CD1c-positive myeloid dendritic cell (primary cell): Measurements from ENCODE around the gene INPPL1.
"Not testable (repeated sequence)": the region's sequence is repeated elsewhere in the genome, so short reads cannot be mapped to it uniquely, and the experiment has no call there.

Source experiments
- DNase-seq: peaks from one replicate; pipeline ENCODE4 v3.0.0-alpha.2; 2016; ENCODE audit errors: extremely low spot score

INPPL1 gene

GRCh38 chr11:72224564-72225410, at the start of gene INPPL1:
INPPL1 (plus strand) TSS chr11:72224767; CDS start chr11:72224985, 218 bp downstream.
- DNase-seq: peak; percentile 36

- no peak for DNase-seq
Measured at GRCh38 chr11:72177656-72178055, 46.9 kb upstream of the INPPL1 start.

GRCh38 chr11:72179049-72179803, 45.3 kb upstream of the INPPL1 start:
- no peak for DNase-seq

- no peak for DNase-seq
Measured at GRCh38 chr11:72179804-72180396, 44.7 kb upstream of the INPPL1 start.

- DNase-seq: not testable (repeated sequence)
Measured at GRCh38 chr11:72180892-72181552, 43.5 kb upstream of the INPPL1 start.

GRCh38 chr11:72181553-72181958, 43.0 kb upstream of the INPPL1 start:
- DNase-seq: not testable (repeated sequence)

- no peak for DNase-seq
Measured at GRCh38 chr11:72188267-72188666, 36.3 kb upstream of the INPPL1 start.

GRCh38 chr11:72189455-72190250, 34.9 kb upstream of the INPPL1 start:
- no peak for DNase-seq

- DNase-seq: no peak
Measured at GRCh38 chr11:72190631-72191071, 33.9 kb upstream of the INPPL1 start.

GRCh38 chr11:72191961-72192381, 32.6 kb upstream of the INPPL1 start, which contains the start of gene FOLR1:
FOLR1 (plus strand) TSS chr11:72192140; CDS start chr11:72192174, 34 bp downstream.
- no peak for DNase-seq

- no peak for DNase-seq
Measured at GRCh38 chr11:72195518-72196270, 28.9 kb upstream of the INPPL1 start.

- DNase-seq: not testable (repeated sequence)
Measured at GRCh38 chr11:72201445-72201844, 23.1 kb upstream of the INPPL1 start.

GRCh38 chr11:72202571-72202970, 22.0 kb upstream of the INPPL1 start:
- DNase-seq: no peak

- DNase-seq: no peak
Measured at GRCh38 chr11:72203163-72203562, 21.4 kb upstream of the INPPL1 start.

- no peak for DNase-seq
Measured at GRCh38 chr11:72204886-72205285, 19.7 kb upstream of the INPPL1 start.

GRCh38 chr11:72206794-72207193, 17.8 kb upstream of the INPPL1 start:
- not testable (repeated sequence) for DNase-seq

- DNase-seq: no peak
Measured at GRCh38 chr11:72208281-72208680, 16.3 kb upstream of the INPPL1 start.

GRCh38 chr11:72209101-72209500, 15.5 kb upstream of the INPPL1 start:
- peak; percentile 63 for DNase-seq

- no peak for DNase-seq
Measured at GRCh38 chr11:72216638-72217037, 7.9 kb upstream of the INPPL1 start, which contains the start of gene FOLR2. FOLR2 (plus strand) TSS chr11:72216794; CDS start chr11:72218585, 1,791 bp downstream.

GRCh38 chr11:72217841-72218240, 6.7 kb upstream of the INPPL1 start:
- DNase-seq: peak; percentile 48
